ENCODE results near the gene GLB1L3. TPM values are rescaled to one million over a fixed set of nuclear protein-coding genes. Genes with fewer than 3 reads are reported as not detected.

Gene GLB1L3
- polyA plus RNA-seq, 1 experiment = not detected

DNA sequence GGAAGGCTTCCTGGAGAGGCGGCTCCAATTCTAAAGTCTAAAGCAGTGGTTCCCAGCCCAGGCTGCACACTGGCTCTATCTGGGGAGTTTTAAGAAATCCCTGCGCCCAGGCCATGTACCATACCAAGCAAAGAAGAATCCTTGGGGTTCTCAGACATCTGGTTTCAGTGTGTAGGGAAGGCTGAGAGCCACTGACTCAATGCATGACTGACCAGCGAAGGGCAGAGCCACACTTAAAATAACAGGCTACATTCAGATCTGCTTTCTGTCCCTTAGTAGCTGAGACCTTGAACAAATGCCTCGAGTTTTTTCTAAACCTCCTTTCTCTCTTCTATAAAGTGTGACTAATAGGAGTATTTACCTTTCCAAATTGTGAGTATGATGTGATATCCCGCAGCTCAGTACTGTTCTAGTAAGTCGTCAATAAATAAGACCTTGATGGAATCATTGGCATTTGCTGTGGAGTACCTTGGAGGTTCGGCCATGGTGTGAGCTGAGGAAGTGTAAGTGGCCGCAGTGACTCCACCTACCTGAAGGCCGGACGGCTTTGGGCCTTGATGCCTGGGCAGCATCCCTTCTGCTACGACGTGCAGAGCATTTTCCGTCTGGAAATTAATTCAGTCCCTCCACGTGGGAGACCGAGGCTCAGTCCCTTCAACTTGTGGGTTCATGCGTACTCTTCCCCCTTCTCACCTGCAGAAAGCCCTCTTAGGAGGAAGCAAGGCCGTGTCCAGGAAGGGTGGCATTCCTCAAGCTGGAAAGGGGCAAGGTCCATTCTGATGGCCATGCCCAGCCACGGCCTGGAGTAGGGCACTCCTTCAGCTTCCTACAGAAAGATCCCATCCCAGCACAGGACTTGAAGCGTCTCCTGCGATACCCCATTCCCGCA, 80.7 kb downstream of the GLB1L3 start:
- no peaks in the 10 kb centered on the region for H3K36me3 ChIP-seq (ENCODE audit: control insufficient read depth, insufficient read depth, low read length)
- H3K27me3 ChIP-seq (ENCODE audit: control insufficient read depth, insufficient read depth, low read length) = no peaks in the 10 kb centered on the region
- no peak for DNase-seq (ENCODE audit: low read depth)
- TF ChIP-seq, protein P1, sequence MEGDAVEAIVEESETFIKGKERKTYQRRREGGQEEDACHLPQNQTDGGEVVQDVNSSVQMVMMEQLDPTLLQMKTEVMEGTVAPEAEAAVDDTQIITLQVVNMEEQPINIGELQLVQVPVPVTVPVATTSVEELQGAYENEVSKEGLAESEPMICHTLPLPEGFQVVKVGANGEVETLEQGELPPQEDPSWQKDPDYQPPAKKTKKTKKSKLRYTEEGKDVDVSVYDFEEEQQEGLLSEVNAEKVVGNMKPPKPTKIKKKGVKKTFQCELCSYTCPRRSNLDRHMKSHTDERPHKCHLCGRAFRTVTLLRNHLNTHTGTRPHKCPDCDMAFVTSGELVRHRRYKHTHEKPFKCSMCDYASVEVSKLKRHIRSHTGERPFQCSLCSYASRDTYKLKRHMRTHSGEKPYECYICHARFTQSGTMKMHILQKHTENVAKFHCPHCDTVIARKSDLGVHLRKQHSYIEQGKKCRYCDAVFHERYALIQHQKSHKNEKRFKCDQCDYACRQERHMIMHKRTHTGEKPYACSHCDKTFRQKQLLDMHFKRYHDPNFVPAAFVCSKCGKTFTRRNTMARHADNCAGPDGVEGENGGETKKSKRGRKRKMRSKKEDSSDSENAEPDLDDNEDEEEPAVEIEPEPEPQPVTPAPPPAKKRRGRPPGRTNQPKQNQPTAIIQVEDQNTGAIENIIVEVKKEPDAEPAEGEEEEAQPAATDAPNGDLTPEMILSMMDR (IDR thresholded peaks at IDR 0.05; ENCODE audit: insufficient read depth, low read depth, low read length) = no peak
- H3K4me3 ChIP-seq (ENCODE audit: low read depth, low read length) = no peak overlapping the region
- CTCF ChIA-PET = no interaction called here
- POLR2A ChIA-PET = no interaction called here

DNA sequence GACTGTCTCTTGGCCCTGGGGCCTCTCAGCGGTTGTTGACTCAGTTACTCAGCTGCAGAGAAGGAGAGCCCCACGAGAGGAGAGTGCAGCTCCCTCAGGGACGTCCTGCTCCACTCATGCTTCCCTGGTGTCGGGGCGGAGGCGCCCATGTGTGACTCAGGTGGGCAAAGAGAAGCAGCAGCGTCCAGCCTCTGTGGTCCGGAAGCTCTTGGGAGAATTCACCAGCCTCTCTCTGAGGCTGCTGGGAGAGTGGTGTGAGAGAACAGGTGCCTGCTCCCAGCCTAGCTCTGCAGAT, 81.3 kb downstream of the GLB1L3 start:
- TF ChIP-seq, protein P1 (IDR thresholded peaks at IDR 0.05; ENCODE audit: insufficient read depth, low read depth, low read length) = no peak
- DNase-seq (ENCODE audit: low read depth) = no peak
- H3K4me3 ChIP-seq (ENCODE audit: low read depth, low read length) = no peak overlapping the region
- no peaks in the 10 kb centered on the region for H3K27me3 ChIP-seq (ENCODE audit: control insufficient read depth, insufficient read depth, low read length)
- POLR2A ChIA-PET = no interaction called here
- H3K36me3 ChIP-seq (ENCODE audit: control insufficient read depth, insufficient read depth, low read length) = no peaks in the 10 kb centered on the region
- CTCF ChIA-PET = no interaction called here

DNA sequence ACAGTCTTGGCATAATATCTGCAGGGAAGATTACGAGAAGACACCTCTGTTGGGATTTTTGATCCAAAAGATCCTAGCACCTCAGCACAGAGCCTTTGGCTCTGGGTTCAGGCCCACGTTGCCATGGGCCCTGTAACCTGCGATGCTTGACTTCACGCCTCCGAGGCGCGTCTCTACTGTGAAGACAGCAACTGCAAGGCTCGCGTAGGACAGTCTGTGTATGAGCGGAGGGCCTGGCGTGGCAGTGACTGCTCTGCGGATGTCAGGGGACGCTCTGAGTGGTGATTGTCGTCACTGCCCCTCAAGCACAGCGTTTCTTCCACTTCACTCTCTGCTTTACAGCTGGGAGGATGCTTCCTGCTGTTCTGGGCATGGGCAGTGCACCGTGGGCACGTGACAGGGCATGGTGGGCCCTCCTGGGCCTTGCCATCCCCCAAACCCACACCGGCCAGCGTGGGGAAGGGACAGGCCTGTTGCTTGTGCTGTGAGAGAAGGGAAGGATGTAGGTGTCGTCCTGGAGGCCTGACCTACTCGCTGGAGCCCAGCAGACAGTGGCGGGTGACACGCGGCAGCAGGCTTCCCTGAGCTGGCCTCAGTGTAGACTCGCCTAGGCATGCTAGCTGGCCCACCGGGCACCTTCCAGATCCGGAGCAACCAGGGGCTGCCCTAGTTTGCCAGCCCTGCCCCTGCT, 82.1 kb downstream of the GLB1L3 start:
- TF ChIP-seq, protein P1 (IDR thresholded peaks at IDR 0.05; ENCODE audit: insufficient read depth, low read depth, low read length) = no peak
- no peaks in the 10 kb centered on the region for H3K27me3 ChIP-seq (ENCODE audit: control insufficient read depth, insufficient read depth, low read length)
- no peak for DNase-seq (ENCODE audit: low read depth)
- ChIA-PET CTCF (no interaction called here), POLR2A (no interaction called here)
- no peak overlapping the region for H3K4me3 ChIP-seq (ENCODE audit: low read depth, low read length)
- H3K36me3 ChIP-seq (ENCODE audit: control insufficient read depth, insufficient read depth, low read length) = no peaks in the 10 kb centered on the region

DNA sequence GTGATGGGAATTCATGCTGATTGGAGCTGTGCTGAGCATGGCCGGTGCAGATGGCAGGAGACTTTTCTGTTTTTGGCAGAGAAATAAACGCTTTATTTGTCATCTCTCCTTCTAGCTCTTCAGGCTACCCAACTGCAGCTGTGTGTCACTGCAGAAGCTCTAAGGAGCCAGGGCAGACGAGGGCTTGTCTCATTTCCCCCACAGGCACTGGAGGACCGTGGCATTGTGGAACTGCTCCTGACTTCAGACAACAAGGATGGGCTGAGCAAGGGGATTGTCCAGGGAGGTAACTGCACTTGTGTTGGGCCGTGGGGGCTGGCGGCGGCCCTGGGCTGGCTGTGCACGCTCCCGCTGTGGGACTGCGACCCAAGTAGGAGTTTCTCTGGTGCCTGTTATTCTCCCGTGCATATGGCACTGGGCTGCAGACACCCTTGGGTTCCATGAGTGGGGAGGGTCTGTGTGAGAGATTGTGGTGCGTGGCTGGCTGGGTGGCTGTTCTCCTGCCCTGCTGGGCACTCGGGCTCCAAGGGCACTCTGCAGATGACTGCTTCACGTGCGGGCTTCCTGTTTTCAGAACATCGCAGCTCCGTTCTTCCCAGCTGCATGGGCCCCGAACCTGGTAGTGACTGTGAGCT, 82.8 kb downstream of the GLB1L3 start:
- no peaks in the 10 kb centered on the region for H3K36me3 ChIP-seq (ENCODE audit: control insufficient read depth, insufficient read depth, low read length)
- TF ChIP-seq, protein P1 (IDR thresholded peaks at IDR 0.05; ENCODE audit: insufficient read depth, low read depth, low read length) = no peak
- H3K27me3 ChIP-seq (ENCODE audit: control insufficient read depth, insufficient read depth, low read length) = no peaks in the 10 kb centered on the region
- H3K4me3 ChIP-seq (ENCODE audit: low read depth, low read length) = no peak overlapping the region
- no peak for DNase-seq (ENCODE audit: low read depth)
- ChIA-PET POLR2A (no interaction called here), CTCF (no interaction called here)

DNA sequence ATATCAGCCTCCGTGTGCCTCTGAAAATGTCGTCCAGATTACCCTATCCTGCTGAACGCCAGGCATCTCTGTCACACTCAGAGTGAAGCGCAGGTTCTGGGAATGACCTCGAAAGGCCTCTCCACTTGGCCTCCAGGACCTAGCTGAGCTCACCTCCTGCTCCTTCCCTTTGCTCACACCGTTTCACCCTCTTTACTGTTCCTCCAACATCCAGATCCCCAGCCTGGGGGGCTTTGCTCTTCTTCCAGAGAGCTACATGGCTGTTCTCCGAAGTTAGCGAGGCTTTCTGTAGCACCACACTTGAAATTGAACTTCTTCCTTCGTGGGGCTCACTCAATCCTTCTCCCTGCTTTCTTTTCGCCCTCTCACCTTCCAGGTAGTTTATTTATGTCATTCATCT, 83.5 kb downstream of the GLB1L3 start:
- DNase-seq (ENCODE audit: low read depth) = no peak
- TF ChIP-seq, protein P1 (IDR thresholded peaks at IDR 0.05; ENCODE audit: insufficient read depth, low read depth, low read length) = no peak
- Histone ChIP-seq H3K27me3 (ENCODE audit: control insufficient read depth, insufficient read depth, low read length) (no peaks in the 10 kb centered on the region), H3K36me3 (ENCODE audit: control insufficient read depth, insufficient read depth, low read length) (no peaks in the 10 kb centered on the region), H3K4me3 (ENCODE audit: low read depth, low read length) (no peak overlapping the region)
- ChIA-PET CTCF (no interaction called here), POLR2A (no interaction called here)
